ENCODE data around the gene TXNRD3.
A peak's percentile ranks its signal among the peaks of the same experiment; 100 is the strongest.

TXNRD3 gene

DNA sequence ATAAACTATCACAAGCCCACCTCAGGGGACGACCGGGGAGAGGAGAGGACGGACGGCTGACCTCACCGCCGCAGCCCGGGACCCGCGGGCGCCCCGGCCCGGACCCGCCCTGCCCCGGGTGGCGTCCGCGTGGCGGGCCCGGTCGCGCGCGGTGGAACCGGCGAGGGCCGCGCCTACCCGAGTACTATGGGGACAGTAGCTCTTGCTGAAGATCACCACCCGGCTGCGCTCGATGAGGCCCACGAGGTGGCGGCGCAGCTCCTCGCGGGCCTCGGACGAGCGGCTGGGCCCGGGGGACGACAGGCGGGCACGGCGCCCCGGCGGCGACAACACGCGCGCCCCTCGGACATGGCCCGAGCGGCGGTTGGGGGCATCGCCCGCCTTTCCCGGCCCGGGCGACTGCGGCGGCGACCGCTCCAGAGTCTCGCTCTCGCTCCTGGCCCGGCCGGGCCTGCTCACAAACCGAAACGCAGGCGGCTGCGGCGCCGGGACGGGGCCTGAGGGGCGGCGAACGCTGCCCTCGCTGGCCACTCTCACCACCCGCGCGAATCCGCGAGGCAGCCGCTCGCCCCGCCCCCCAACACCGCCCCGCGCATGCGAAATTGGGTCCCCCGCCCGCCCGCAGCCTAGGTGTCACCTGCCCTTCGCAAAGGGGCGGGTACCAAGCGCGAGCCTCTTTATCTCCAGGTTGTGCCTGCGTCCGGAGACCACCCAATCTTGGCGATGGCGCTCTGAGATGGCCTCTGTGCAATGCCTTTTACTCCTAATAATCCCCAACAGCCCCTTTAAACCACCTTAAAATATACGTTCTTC, at the start of gene TXNRD3:
Gene TXNRD3 (minus strand): TSS at position 554 of the 813 bp plus-strand sequence.
- H3K27ac ChIP-seq (ENCODE audit: low read depth, low read length): no peak within 1 kb of the TSS

DNA sequence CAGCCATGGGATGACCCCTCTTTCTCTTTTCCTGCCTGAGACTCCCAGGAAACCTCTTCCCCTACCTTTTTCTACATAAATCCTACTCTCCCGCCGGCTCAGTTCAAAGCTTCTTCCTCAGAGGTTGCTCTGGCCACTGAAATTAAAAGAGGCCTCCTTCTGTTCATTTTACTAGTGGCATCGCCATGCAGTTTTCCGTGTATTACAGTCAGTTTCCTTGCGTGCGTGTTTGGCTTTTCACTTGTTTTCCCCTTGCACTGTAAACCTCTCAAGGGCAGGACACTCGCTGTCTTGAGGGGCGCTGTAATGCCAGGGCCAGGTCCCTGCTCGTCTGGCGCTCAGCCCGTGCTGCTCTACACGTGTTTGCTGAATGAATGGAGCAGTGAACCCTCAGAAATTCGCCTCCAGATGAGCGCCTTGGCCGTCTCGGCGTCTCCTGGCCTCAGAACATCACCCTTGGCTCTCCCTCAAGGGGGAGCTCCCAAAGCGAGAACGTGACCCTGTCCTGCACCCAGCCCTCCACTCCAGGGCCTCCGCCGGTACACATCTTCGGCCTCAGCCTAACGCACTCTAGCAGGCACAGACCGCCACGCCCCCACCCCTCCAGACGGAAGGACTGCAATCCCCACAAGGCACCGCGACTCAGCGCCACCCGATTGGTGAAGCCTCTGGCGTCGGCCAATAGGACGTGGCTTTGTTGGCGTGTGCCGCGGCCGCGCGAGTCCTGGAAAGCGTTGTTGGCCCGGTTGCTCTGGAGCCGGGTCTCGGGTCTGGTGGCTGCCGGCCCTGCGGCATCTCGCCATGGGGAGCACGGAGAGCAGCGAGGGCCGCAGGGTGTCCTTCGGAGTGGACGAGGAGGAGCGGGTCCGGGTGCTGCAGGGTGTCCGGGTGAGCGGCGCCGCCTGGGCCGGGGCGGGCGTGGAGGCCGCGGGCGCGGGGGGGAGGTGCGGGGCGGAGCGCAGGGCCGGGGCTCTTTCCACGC, 48.9 kb upstream of the TXNRD3 start, which contains the start of gene CHCHD6:
Gene CHCHD6 (plus strand): TSS at position 729 of the 982 bp plus-strand sequence. CDS start 73 bp downstream, at position 802.
- Histone ChIP-seq H3K27ac (ENCODE audit: low read depth, low read length) (no peak within 1 kb of the TSS), H3K4me1 (ENCODE audit: control insufficient read depth in 1 of 2, insufficient read depth in 2 of 2, low read length in 2 of 2) (peaks cover 4 to 11% of the 10 kb centered on the region in 2 donors), H3K4me3 (ENCODE audit: low read depth in 1 of 2, low read length in 2 of 2) (peak within 1 kb of the TSS; percentile 68 to 86), H3K27me3 (ENCODE audit: control insufficient read depth in 1 of 2, insufficient read depth in 2 of 2, low read length in 2 of 2) (no peaks in the 10 kb centered on the region), H3K9me3 (ENCODE audit: control insufficient read depth in 1 of 2, low read length in 2 of 2) (no peaks in the 10 kb centered on the region), H3K36me3 (ENCODE audit: control insufficient read depth in 1 of 2, insufficient read depth in 2 of 2, low read length in 2 of 2) (no peaks in the 10 kb centered on the region), H3K9ac (ENCODE audit: low read depth in 1 of 2, low read length in 2 of 2) (peak within 1 kb of the TSS; percentile 42 to 58)

More for the DNA sequence above, at the start of gene TXNRD3:
- no peaks in the 10 kb centered on the region for H3K36me3 ChIP-seq (ENCODE audit: control insufficient read depth in 1 of 2, insufficient read depth in 2 of 2, low read length in 2 of 2)
- H3K4me1 ChIP-seq (ENCODE audit: control insufficient read depth in 1 of 2, insufficient read depth in 2 of 2, low read length in 2 of 2): peaks cover 0 to 4% of the 10 kb centered on the region in 2 donors
- peak within 1 kb of the TSS; percentile 57 to 75 for H3K4me3 ChIP-seq (ENCODE audit: low read depth in 1 of 2, low read length in 2 of 2)
- no peaks in the 10 kb centered on the region for H3K9me3 ChIP-seq (ENCODE audit: control insufficient read depth in 1 of 2, low read length in 2 of 2)
- peak within 1 kb of the TSS in 1 of 2 donors; percentile 40 for H3K9ac ChIP-seq (ENCODE audit: low read depth in 1 of 2, low read length in 2 of 2)
- no peaks in the 10 kb centered on the region for H3K27me3 ChIP-seq (ENCODE audit: control insufficient read depth in 1 of 2, insufficient read depth in 2 of 2, low read length in 2 of 2)

DNA sequence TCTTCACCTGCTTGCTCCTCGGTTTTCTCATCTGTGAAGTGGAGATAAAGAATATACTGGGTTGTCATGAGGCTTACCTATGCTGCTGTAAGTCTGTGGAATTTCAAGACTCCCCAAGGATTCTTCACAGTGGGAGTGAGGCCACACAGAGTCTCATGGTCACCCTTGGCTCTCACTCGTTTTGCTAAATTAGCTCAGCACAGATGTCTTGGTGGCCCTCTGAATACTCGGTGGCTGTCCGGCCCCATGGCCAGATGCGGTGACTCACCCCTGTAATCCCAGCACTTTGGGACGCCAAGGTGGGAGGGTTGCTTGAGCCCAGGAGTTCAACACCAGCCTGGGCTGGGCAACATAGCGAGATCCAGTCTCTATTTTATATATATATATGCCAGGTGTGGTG, 44.1 kb upstream of the TXNRD3 start:
- H3K9me3 ChIP-seq (ENCODE audit: control insufficient read depth in 1 of 2, low read length in 2 of 2): no peaks in the 10 kb centered on the region
- peaks cover 0 to 5% of the 10 kb centered on the region in 2 donors for H3K27me3 ChIP-seq (ENCODE audit: control insufficient read depth in 1 of 2, insufficient read depth in 2 of 2, low read length in 2 of 2)
- H3K9ac ChIP-seq (ENCODE audit: low read depth in 1 of 2, low read length in 2 of 2): no peak overlapping the region
- no peaks in the 10 kb centered on the region for H3K36me3 ChIP-seq (ENCODE audit: control insufficient read depth in 1 of 2, insufficient read depth in 2 of 2, low read length in 2 of 2)
- H3K4me1 ChIP-seq (ENCODE audit: control insufficient read depth in 1 of 2, insufficient read depth in 2 of 2, low read length in 2 of 2): peaks cover 0 to 6% of the 10 kb centered on the region in 2 donors
- no peak overlapping the region for H3K4me3 ChIP-seq (ENCODE audit: low read depth in 1 of 2, low read length in 2 of 2)
- H3K27ac ChIP-seq (ENCODE audit: low read depth, low read length): no peak overlapping the region

DNA sequence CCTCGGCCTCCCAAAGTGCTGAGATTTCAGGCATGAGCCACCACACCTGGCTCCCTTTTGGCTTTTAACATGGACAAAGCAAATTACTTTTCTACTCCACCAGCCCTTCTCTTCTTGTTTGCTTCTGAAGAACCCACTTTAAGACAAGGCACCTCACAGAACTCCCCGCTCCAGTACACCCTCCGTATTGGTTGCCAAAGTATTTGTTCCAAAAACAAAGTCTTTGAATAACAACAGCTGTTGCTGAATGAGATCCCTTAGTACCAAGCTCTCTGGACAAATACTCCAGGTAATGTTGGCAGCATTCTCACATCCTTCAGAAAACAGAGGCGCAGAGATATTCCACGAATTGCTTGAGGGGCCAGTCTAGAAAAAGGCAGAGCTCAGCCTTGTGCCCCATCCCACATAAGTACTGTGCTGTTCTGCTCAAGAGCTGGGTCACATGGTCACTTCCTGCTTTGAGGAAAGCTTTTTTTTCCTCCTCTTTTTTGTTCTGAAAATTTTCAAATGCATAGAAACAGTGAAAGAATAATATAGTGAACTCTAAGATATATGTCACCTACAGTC, 41.9 kb upstream of the TXNRD3 start:
- Histone ChIP-seq H3K9me3 (ENCODE audit: control insufficient read depth in 1 of 2, low read length in 2 of 2) (no peaks in the 10 kb centered on the region), H3K4me1 (ENCODE audit: control insufficient read depth in 1 of 2, insufficient read depth in 2 of 2, low read length in 2 of 2) (no peaks in the 10 kb centered on the region), H3K4me3 (ENCODE audit: low read depth in 1 of 2, low read length in 2 of 2) (no peak overlapping the region), H3K27me3 (ENCODE audit: control insufficient read depth in 1 of 2, insufficient read depth in 2 of 2, low read length in 2 of 2) (peaks cover 0 to 7% of the 10 kb centered on the region in 2 donors), H3K36me3 (ENCODE audit: control insufficient read depth in 1 of 2, insufficient read depth in 2 of 2, low read length in 2 of 2) (no peaks in the 10 kb centered on the region), H3K27ac (ENCODE audit: low read depth, low read length) (no peak overlapping the region), H3K9ac (ENCODE audit: low read depth in 1 of 2, low read length in 2 of 2) (no peak overlapping the region)

DNA sequence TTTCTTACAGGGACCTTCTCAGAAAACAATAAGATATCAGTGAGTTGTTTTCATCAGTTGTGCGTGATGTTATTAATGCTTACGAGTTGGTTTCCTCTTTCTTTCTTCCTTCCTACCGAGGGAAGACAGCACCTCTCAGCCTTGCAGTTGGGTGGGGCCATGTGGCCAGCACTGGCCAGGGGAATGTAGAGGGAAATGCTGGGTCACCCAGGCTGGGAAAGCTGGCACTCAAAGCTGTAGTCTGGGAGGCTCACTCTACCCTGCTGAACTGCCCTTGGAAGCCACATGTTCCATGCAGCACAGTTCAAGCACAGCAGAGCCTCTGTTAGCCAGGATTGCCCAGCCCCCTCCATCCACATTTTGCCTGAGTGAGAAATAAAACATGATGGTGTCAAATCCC, 39.0 kb upstream of the TXNRD3 start:
- Histone ChIP-seq H3K9ac (ENCODE audit: low read depth in 1 of 2, low read length in 2 of 2) (no peak overlapping the region), H3K4me1 (ENCODE audit: control insufficient read depth in 1 of 2, insufficient read depth in 2 of 2, low read length in 2 of 2) (no peaks in the 10 kb centered on the region), H3K36me3 (ENCODE audit: control insufficient read depth in 1 of 2, insufficient read depth in 2 of 2, low read length in 2 of 2) (no peaks in the 10 kb centered on the region), H3K9me3 (ENCODE audit: control insufficient read depth in 1 of 2, low read length in 2 of 2) (no peaks in the 10 kb centered on the region), H3K27ac (ENCODE audit: low read depth, low read length) (no peak overlapping the region), H3K27me3 (ENCODE audit: control insufficient read depth in 1 of 2, insufficient read depth in 2 of 2, low read length in 2 of 2) (peaks cover 0 to 7% of the 10 kb centered on the region in 2 donors), H3K4me3 (ENCODE audit: low read depth in 1 of 2, low read length in 2 of 2) (no peak overlapping the region)

DNA sequence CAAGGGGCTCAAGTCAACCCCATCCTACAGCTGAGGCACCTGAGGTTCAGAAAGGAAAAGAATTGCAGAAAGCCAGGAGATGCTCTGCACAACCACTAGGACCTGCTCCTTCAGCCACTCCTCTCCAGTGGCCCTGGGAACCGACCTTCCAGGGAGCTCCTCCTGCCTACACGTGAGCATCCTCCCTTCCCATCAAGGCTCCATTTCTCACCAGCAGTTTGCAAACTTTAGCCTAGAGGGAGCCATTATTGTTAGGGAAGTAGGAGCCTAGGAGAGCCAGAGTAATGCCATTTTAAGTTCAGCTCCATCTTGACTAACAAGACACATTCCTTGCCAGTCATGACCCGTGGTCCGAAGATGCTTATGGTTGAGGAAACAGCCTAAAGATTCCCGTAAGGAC, 37.9 kb upstream of the TXNRD3 start:
- no peaks in the 10 kb centered on the region for H3K9me3 ChIP-seq (ENCODE audit: control insufficient read depth in 1 of 2, low read length in 2 of 2)
- no peak overlapping the region for H3K9ac ChIP-seq (ENCODE audit: low read depth in 1 of 2, low read length in 2 of 2)
- no peak overlapping the region for H3K27ac ChIP-seq (ENCODE audit: low read depth, low read length)
- peaks cover 0 to 7% of the 10 kb centered on the region in 2 donors for H3K27me3 ChIP-seq (ENCODE audit: control insufficient read depth in 1 of 2, insufficient read depth in 2 of 2, low read length in 2 of 2)
- H3K4me3 ChIP-seq (ENCODE audit: low read depth in 1 of 2, low read length in 2 of 2): no peak overlapping the region
- H3K4me1 ChIP-seq (ENCODE audit: control insufficient read depth in 1 of 2, insufficient read depth in 2 of 2, low read length in 2 of 2): no peaks in the 10 kb centered on the region
- H3K36me3 ChIP-seq (ENCODE audit: control insufficient read depth in 1 of 2, insufficient read depth in 2 of 2, low read length in 2 of 2): no peaks in the 10 kb centered on the region

DNA sequence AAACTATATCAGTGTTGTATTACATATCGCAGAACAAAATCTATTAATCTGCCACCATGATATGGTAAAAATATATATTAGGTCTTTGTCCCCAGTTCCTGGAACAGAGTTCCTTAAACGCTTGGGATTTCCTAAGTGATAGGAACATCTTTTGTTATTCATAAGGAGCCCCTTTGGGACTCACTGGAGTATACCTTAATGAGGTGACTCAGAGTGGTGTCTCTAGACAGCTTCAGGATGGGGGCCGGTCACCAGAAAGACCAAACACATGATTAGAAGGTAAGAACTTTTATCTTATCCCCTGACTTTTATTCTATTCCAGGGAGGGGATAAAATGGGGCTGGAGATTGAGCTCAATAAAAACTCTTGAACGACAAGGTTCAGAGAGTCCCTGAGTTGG, 36.8 kb upstream of the TXNRD3 start:
- Histone ChIP-seq H3K9ac (ENCODE audit: low read depth in 1 of 2, low read length in 2 of 2) (no peak overlapping the region), H3K4me1 (ENCODE audit: control insufficient read depth in 1 of 2, insufficient read depth in 2 of 2, low read length in 2 of 2) (no peaks in the 10 kb centered on the region), H3K4me3 (ENCODE audit: low read depth in 1 of 2, low read length in 2 of 2) (no peak overlapping the region), H3K36me3 (ENCODE audit: control insufficient read depth in 1 of 2, insufficient read depth in 2 of 2, low read length in 2 of 2) (no peaks in the 10 kb centered on the region), H3K27ac (ENCODE audit: low read depth, low read length) (no peak overlapping the region), H3K9me3 (ENCODE audit: control insufficient read depth in 1 of 2, low read length in 2 of 2) (no peaks in the 10 kb centered on the region), H3K27me3 (ENCODE audit: control insufficient read depth in 1 of 2, insufficient read depth in 2 of 2, low read length in 2 of 2) (peaks cover 0 to 7% of the 10 kb centered on the region in 2 donors)

DNA sequence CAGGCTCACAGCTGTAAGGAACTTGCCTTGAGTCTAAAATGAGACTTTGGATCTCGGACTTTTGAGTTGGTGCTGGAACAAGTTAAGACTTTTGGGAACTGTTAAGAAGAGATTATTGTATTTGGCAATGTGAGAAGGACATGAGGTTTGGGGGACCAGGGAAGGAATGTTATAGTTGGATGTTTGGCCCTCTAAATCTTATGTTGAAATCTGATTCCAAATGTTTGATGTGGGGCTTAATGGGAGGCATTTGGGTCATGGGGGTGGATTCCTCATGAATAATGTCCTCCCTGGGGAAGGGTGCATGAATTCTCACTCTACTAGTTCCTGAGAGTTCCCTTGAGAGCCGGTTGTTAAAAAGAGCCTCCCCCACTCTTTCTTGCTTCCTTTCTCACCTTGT, 30.6 kb upstream of the TXNRD3 start:
- Histone ChIP-seq H3K4me1 (ENCODE audit: control insufficient read depth in 1 of 2, insufficient read depth in 2 of 2, low read length in 2 of 2) (no peaks in the 10 kb centered on the region), H3K4me3 (ENCODE audit: low read depth in 1 of 2, low read length in 2 of 2) (no peak overlapping the region), H3K27ac (ENCODE audit: low read depth, low read length) (no peak overlapping the region), H3K9ac (ENCODE audit: low read depth in 1 of 2, low read length in 2 of 2) (no peak overlapping the region), H3K36me3 (ENCODE audit: control insufficient read depth in 1 of 2, insufficient read depth in 2 of 2, low read length in 2 of 2) (no peaks in the 10 kb centered on the region), H3K27me3 (ENCODE audit: control insufficient read depth in 1 of 2, insufficient read depth in 2 of 2, low read length in 2 of 2) (no peaks in the 10 kb centered on the region), H3K9me3 (ENCODE audit: control insufficient read depth in 1 of 2, low read length in 2 of 2) (no peaks in the 10 kb centered on the region)

DNA sequence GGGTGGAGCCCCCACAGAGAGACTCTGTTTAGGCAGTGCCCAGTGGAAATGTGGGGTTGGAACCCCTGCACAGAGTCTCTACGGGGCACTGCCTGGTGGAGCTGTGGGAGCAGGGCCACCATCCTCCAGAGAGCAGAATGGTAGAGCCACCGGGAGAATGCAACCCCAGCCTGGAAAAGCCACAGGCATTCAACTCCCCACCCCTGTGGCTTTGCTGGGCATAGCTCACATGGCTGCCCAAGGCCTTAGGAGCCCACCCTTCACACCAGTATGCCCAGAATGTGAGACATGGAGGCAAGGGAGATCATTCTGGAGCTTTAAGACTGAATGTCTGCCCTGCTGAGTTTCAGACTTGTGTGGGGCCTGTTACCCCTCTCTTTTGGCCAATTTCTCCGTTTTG, 30.1 kb upstream of the TXNRD3 start:
- Histone ChIP-seq H3K9ac (ENCODE audit: low read depth in 1 of 2, low read length in 2 of 2) (no peak overlapping the region), H3K36me3 (ENCODE audit: control insufficient read depth in 1 of 2, insufficient read depth in 2 of 2, low read length in 2 of 2) (no peaks in the 10 kb centered on the region), H3K9me3 (ENCODE audit: control insufficient read depth in 1 of 2, low read length in 2 of 2) (no peaks in the 10 kb centered on the region)

More for the DNA sequence above, 30.1 kb upstream of the TXNRD3 start:
- Histone ChIP-seq H3K27ac (ENCODE audit: low read depth, low read length) (no peak overlapping the region), H3K4me3 (ENCODE audit: low read depth in 1 of 2, low read length in 2 of 2) (no peak overlapping the region), H3K4me1 (ENCODE audit: control insufficient read depth in 1 of 2, insufficient read depth in 2 of 2, low read length in 2 of 2) (no peaks in the 10 kb centered on the region), H3K27me3 (ENCODE audit: control insufficient read depth in 1 of 2, insufficient read depth in 2 of 2, low read length in 2 of 2) (peaks cover 0 to 1% of the 10 kb centered on the region in 2 donors)

Measured in duodenal mucosa (tissue), 2 donors.